Mammary epithelial cell (primary cell): ENCODE measurements around the gene LTBR.

ENCODE experiments used
- CTCF ChIP-seq, 2 donors: IDR thresholded peaks in 1 of 2; conservative IDR thresholded peaks in 1 of 2; 2 replicates each; pipeline ENCODE4 v1.5.1; 2011 to 2012; ENCODE audit warnings: inconsistent platforms in 2 of 2, low read length in 2 of 2, mild to moderate bottlenecking in 2 of 2, control low read depth in 1 of 2, low read depth in 1 of 2; ENCODE audit not compliant: insufficient read depth in 1 of 2; ENCODE audit errors: extremely low read depth in 1 of 2
- EZH2 ChIP-seq: IDR thresholded peaks from 2 replicates; pipeline ENCODE4 v1.6.1; 2012; ENCODE audit warnings: low read length, inconsistent platforms, borderline replicate concordance

GRCh38 chr12:6345319-6346091 is 38.5 kb upstream of the LTBR start:
- no peak for TF ChIP-seq CTCF (conservative IDR thresholded peaks at IDR 0.05 in 1 of 2, IDR thresholded peaks at IDR 0.05 in 1 of 2; ENCODE audit: extremely low read depth in 1 of 2, insufficient read depth in 1 of 2, low read depth in 1 of 2, low read length in 2 of 2)
- no peak for TF ChIP-seq EZH2
